Esophagus muscularis mucosa (tissue), 3 donors: ENCODE data around the gene COL26A1.
"Not testable (repeated sequence)": the region's sequence is repeated elsewhere in the genome, so short reads cannot be mapped to it uniquely, and the experiment has no call there.

Source experiments
- POLR2A ChIP-seq: fragments of 450-650 bp; IDR thresholded peaks from one replicate; pipeline ENCODE4 v1.6.1; 2017; ENCODE audit warnings: antibody characterized with exemption, moderate library complexity, mild to moderate bottlenecking, low read depth
- TF ChIP-seq, protein P1 (sequence below), 3 experiments: fragments of 200-600 bp in 2 of 3; fragments of 450-650 bp in 1 of 3; sonication (generic) in 2 of 3; IDR thresholded peaks; one replicate each; pipeline ENCODE4 v1.5.1; 2017 to 2019; ENCODE audit warnings: antibody characterized with exemption in 3 of 3, mild to moderate bottlenecking in 2 of 3, moderate library complexity in 1 of 3

GRCh38 chr7:101505510-101505909 lies 142.8 kb downstream of the COL26A1 start:
- TF ChIP-seq POLR2A: not testable (repeated sequence)
- TF ChIP-seq, protein P1, sequence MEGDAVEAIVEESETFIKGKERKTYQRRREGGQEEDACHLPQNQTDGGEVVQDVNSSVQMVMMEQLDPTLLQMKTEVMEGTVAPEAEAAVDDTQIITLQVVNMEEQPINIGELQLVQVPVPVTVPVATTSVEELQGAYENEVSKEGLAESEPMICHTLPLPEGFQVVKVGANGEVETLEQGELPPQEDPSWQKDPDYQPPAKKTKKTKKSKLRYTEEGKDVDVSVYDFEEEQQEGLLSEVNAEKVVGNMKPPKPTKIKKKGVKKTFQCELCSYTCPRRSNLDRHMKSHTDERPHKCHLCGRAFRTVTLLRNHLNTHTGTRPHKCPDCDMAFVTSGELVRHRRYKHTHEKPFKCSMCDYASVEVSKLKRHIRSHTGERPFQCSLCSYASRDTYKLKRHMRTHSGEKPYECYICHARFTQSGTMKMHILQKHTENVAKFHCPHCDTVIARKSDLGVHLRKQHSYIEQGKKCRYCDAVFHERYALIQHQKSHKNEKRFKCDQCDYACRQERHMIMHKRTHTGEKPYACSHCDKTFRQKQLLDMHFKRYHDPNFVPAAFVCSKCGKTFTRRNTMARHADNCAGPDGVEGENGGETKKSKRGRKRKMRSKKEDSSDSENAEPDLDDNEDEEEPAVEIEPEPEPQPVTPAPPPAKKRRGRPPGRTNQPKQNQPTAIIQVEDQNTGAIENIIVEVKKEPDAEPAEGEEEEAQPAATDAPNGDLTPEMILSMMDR (IDR thresholded peaks at IDR 0.05): not testable (repeated sequence)
